ENCODE data around the gene PFDN4.

DNA sequence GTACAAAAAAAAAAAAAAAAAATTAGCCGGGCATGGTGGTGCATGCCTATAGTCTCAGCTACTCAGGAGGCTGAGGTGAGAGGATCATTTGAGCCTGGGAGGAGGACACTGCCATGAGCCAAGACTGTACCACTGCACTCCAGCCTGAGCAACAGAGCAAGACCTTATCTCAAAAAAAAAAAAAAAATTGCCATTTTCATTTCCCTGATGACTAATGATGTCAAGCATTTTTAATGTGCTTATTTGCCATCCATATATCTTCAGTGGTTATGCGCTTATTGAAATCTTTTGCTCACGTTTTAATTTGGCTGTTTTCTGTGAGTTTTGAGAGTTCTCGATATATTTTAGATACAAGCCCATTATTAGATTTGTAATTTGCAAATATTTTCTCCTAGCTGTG, 46.7 kb downstream of the PFDN4 start:
- TF ChIP-seq, protein P1, sequence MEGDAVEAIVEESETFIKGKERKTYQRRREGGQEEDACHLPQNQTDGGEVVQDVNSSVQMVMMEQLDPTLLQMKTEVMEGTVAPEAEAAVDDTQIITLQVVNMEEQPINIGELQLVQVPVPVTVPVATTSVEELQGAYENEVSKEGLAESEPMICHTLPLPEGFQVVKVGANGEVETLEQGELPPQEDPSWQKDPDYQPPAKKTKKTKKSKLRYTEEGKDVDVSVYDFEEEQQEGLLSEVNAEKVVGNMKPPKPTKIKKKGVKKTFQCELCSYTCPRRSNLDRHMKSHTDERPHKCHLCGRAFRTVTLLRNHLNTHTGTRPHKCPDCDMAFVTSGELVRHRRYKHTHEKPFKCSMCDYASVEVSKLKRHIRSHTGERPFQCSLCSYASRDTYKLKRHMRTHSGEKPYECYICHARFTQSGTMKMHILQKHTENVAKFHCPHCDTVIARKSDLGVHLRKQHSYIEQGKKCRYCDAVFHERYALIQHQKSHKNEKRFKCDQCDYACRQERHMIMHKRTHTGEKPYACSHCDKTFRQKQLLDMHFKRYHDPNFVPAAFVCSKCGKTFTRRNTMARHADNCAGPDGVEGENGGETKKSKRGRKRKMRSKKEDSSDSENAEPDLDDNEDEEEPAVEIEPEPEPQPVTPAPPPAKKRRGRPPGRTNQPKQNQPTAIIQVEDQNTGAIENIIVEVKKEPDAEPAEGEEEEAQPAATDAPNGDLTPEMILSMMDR (IDR thresholded peaks at IDR 0.05), result no peak
- TF ChIP-seq EP300 (IDR thresholded peaks at IDR 0.05), result no peak
- no peak for TF ChIP-seq POLR2AphosphoS5 (IDR thresholded peaks at IDR 0.05)

Measured in upper lobe of left lung (tissue), 4 donors.